Suprapubic skin (tissue), 4 donors: ENCODE measurements around the gene ZNF200. TPM values are rescaled to one million over a fixed set of nuclear protein-coding genes. Genes with fewer than 3 reads are reported as not detected.
A peak's percentile ranks its signal among the peaks of the same experiment; 100 is the strongest.

ENCODE experiments used
- DNase-seq, 2 donors: peaks; one replicate each; pipeline ENCODE4 v3.0.0-alpha.2; 2019; ENCODE audit warnings: low spot score in 2 of 2
- H3K27ac ChIP-seq: fragments of 200-600 bp; sonication (generic); one replicate; pipeline ENCODE4 v1.5.1; 2019
- H3K27me3 ChIP-seq: fragments of 200-600 bp; sonication (generic); one replicate; pipeline ENCODE4 v1.5.1; 2019
- H3K36me3 ChIP-seq: fragments of 200-600 bp; sonication (generic); one replicate; pipeline ENCODE4 v1.5.1; 2019
- H3K4me1 ChIP-seq: fragments of 200-600 bp; sonication (generic); one replicate; pipeline ENCODE4 v1.5.1; 2019
- H3K4me3 ChIP-seq: fragments of 200-600 bp; sonication (generic); one replicate; pipeline ENCODE4 v1.5.1; 2019; ENCODE audit warnings: mild to moderate bottlenecking
- H3K9me3 ChIP-seq: fragments of 200-600 bp; sonication (generic); one replicate; pipeline ENCODE4 v1.5.1; 2019
- CTCF ChIP-seq, 2 donors: fragments of 200-600 bp in 1 of 2; fragments of 450-650 bp in 1 of 2; sonication (generic) in 1 of 2; IDR thresholded peaks; one replicate each; pipeline ENCODE4 v1.5.1; 2016 to 2019; ENCODE audit warnings: antibody characterized with exemption in 2 of 2, mild to moderate bottlenecking in 1 of 2, moderate library complexity in 1 of 2
- EP300 ChIP-seq: sonication (generic); formaldehyde crosslinking; IDR thresholded peaks from one replicate; pipeline ENCODE4 v1.6.1; 2017; ENCODE audit warnings: antibody characterized with exemption
- POLR2A ChIP-seq, 2 donors: fragments of 450-650 bp; IDR thresholded peaks; one replicate each; pipeline ENCODE4 v1.6.1; 2017; ENCODE audit warnings: antibody characterized with exemption in 2 of 2, mild to moderate bottlenecking in 2 of 2, moderate library complexity in 2 of 2
- POLR2AphosphoS5 ChIP-seq, 3 donors: sonication (generic); formaldehyde crosslinking; IDR thresholded peaks; one replicate each; pipeline ENCODE4 v1.6.1; 2017; ENCODE audit warnings: antibody characterized with exemption in 3 of 3
- WGBS: methylation state at CpG from one replicate; pipeline ENCODE4 v1.1.5; 2018; 5-methylcytosine and 5-hydroxymethylcytosine counted together
- total RNA-seq, 4 donors: library from RNA; depleted of rRNA; stranded (reverse); fragments of >200 nt; gene quantifications; one replicate each; pipeline ENCODE4 v1.1.0, GENCODE V29; 2016

Gene ZNF200
- total RNA-seq, 4 donors from 2014 or later, result 2.6 to 7.7 (median 4.8) TPM

GRCh38 chr16:3266873-3267537 lies 32.0 kb upstream of the ZNF200 start:
- Histone ChIP-seq H3K36me3 (peaks cover 21% of the 10 kb centered on the region), H3K4me1 (peaks cover 18% of the 10 kb centered on the region), H3K9me3 (no peaks in the 10 kb centered on the region), H3K4me3 (no peak overlapping the region), H3K27me3 (no peaks in the 10 kb centered on the region), H3K27ac (no peak overlapping the region)
- WGBS, result 64% methylated on average over 5 of the region's 5 CpGs
- DNase-seq, result no peak
- TF ChIP-seq POLR2A (IDR thresholded peaks at IDR 0.05) (no peak), POLR2AphosphoS5 (IDR thresholded peaks at IDR 0.05) (no peak), EP300 (no peak), CTCF (IDR thresholded peaks at IDR 0.05) (no peak)

DNA sequence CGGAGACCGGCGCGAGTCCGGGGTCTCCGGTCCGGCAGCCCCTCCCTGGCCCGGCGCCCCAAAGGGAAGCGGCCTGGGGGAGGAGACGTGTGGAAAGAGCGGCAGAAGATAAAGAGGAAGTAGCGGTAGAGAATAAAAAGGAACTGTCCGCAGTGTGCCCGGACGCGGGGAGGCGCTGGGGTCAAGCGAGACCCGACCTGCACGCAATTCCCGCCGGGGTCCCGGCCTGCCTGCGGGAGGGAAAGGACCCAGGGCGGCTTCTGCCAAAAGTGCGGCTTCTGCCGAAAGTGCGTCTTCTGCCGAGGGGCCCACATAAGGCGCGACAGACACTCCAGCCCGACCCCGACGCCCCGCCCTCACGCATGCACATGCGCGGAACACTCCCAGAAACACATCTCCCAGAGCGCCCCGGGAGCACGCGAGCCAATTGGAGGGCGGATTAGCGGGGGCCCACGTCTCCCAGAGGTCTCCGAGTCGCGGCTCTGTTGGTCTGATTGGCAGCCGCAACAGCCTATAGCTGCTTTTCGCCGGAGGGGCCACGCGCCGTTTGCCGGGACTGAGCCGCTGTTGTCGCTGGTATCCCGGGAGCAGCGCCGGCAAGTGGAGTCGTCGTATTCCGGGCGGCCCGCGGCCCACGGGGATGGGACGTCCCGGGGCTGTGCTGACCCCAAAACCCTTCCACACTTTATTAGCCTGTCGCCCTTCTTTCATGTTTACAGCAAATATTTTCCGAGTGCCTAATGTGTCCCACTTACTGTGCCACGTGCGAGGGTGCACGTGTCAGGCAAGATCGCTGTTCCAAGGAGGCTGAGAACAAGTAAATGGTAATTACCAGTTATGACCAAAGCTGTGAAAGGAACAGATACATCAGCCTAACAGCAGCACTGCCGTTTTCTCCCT lies 29.4 kb upstream of the ZNF200 start:
- peak; percentile 95 to 96 for DNase-seq
- H3K4me3 ChIP-seq, result peak overlapping the region; percentile 73
- WGBS, result 1% methylated on average over 49 of the region's 77 CpGs
- no peaks in the 10 kb centered on the region for H3K27me3 ChIP-seq
- peaks cover 21% of the 10 kb centered on the region for H3K36me3 ChIP-seq
- H3K4me1 ChIP-seq, result peaks cover 18% of the 10 kb centered on the region
- TF ChIP-seq POLR2A (IDR thresholded peaks at IDR 0.05) (peak in 1 of 2 donors; percentile 73), EP300 (no peak), POLR2AphosphoS5 (IDR thresholded peaks at IDR 0.05) (peak in 2 of 3 donors; percentile 7 to 18), CTCF (IDR thresholded peaks at IDR 0.05) (peak in 1 of 2 donors; percentile 24)
- no peaks in the 10 kb centered on the region for H3K9me3 ChIP-seq
- peak overlapping the region; percentile 96 for H3K27ac ChIP-seq

DNA sequence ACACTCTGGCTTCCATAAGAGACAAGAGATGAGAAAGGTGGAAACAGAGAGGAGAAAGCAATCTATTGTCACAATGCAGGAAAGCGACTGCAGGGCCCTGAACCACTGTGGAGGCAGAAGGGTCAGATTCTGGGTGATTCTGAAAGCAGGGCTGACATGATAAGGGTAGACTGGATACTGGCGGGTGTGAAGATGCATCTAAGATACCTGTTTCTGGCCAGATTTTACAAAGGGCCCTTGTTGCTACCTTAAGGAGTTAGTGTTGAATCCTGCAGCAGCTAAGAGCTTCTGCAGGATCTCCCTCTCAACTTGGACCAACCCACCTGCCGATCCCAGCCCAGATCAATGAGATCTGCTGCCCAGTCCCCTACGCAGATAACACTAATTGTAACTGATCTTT lies 27.6 kb upstream of the ZNF200 start:
- Histone ChIP-seq H3K27ac (no peak overlapping the region), H3K36me3 (peaks cover 13% of the 10 kb centered on the region), H3K4me3 (no peak overlapping the region), H3K4me1 (peaks cover 18% of the 10 kb centered on the region), H3K9me3 (no peaks in the 10 kb centered on the region), H3K27me3 (no peaks in the 10 kb centered on the region)
- WGBS, result 94% methylated on average over 4 of the region's 4 CpGs
- no peak for TF ChIP-seq POLR2A (IDR thresholded peaks at IDR 0.05)
- TF ChIP-seq CTCF (IDR thresholded peaks at IDR 0.05), result no peak
- no peak for TF ChIP-seq EP300
- no peak for TF ChIP-seq POLR2AphosphoS5 (IDR thresholded peaks at IDR 0.05)
- DNase-seq, result no peak

GRCh38 chr16:3259836-3260235 lies 24.9 kb upstream of the ZNF200 start:
- Histone ChIP-seq H3K9me3 (no peaks in the 10 kb centered on the region), H3K27ac (no peak overlapping the region), H3K36me3 (no peaks in the 10 kb centered on the region), H3K4me1 (peaks cover 11% of the 10 kb centered on the region), H3K27me3 (no peaks in the 10 kb centered on the region), H3K4me3 (no peak overlapping the region)
- TF ChIP-seq POLR2A (IDR thresholded peaks at IDR 0.05) (no peak), EP300 (no peak), CTCF (IDR thresholded peaks at IDR 0.05) (no peak), POLR2AphosphoS5 (IDR thresholded peaks at IDR 0.05) (no peak)
- 88% methylated on average over 8 of the region's 8 CpGs for WGBS
- no peak for DNase-seq

- Histone ChIP-seq H3K4me1 (no peaks in the 10 kb centered on the region), H3K27me3 (peaks cover 4% of the 10 kb centered on the region), H3K27ac (no peak overlapping the region), H3K4me3 (no peak overlapping the region), H3K36me3 (no peaks in the 10 kb centered on the region), H3K9me3 (no peaks in the 10 kb centered on the region)
- WGBS, result 77% methylated on average over 5 of the region's 9 CpGs
- TF ChIP-seq CTCF (IDR thresholded peaks at IDR 0.05) (no peak), POLR2A (IDR thresholded peaks at IDR 0.05) (no peak), POLR2AphosphoS5 (IDR thresholded peaks at IDR 0.05) (no peak), EP300 (no peak)
- no peak for DNase-seq
These were observed 22.0 kb upstream of the ZNF200 start for GRCh38 chr16:3256866-3257465.
